HepG2 (cell line): ENCODE results near the gene ORC4. TPM values are rescaled to one million over a fixed set of nuclear protein-coding genes. Genes with fewer than 3 reads are reported as not detected.

Source experiments
- ATAC-seq: fragments of 200-7000 bp; cut with Tn5 transposase; 3 replicates; pipeline ENCODE4 v1.9.1; 2020; ENCODE audit warnings: mild to moderate bottlenecking, moderate library complexity
- BruUV-seq: library from RNA; stranded (reverse); fragments of 400-500 nt; replicated peaks from 2 replicates; lab custom pipeline; 2021; lab: Mats Ljungman, UMichigan
- CTCF ChIA-PET: fragments of 300-600 bp; formaldehyde crosslinking; extraction: SDS; loops from one replicate; lab custom pipeline; 2021; ENCODE audit warnings: low total read pairs, inconsistent platforms, low intra/inter-chr PET ratio; lab: Yijun Ruan, JAX
- POLR2A ChIA-PET: fragments of 350-600 bp; sonication (Branson Sonifier 250); formaldehyde crosslinking; loops from one replicate; lab custom pipeline; 2020; ENCODE audit warnings: antibody characterized with exemption, inconsistent platforms; lab: Yijun Ruan, JAX
- DNase-seq: peaks from one replicate; pipeline ENCODE4 v3.0.0-alpha.2; 2015; ENCODE audit warnings: low spot score
- FAIRE-seq: peaks from 3 replicates; lab custom pipeline; 2011; peaks lifted over from hg19 to GRCh38; lab: Jason Lieb, UNC
- H2AFZ ChIP-seq: one replicate; pipeline ENCODE4 v1.6.1; 2011; ENCODE audit warnings: low read length, inconsistent platforms
- H3K27ac ChIP-seq: fragments of 300-600 bp; 3 replicates; pipeline ENCODE4 v1.8.0; 2011; ENCODE audit warnings: mixed run types, mild to moderate bottlenecking, mixed read lengths, low read length, inconsistent platforms; ENCODE audit not compliant: insufficient read depth; ENCODE audit errors: extremely low read length
- H3K27me3 ChIP-seq, 2 experiments: fragments of 200-600 bp in 1 of 2; 2 replicates in 1 of 2; 3 replicates in 1 of 2; pipeline versions ENCODE4 v1.6.0 to v1.8.0; 2011; ENCODE audit warnings: low read length in 2 of 2, mild to moderate bottlenecking in 2 of 2, moderate library complexity in 2 of 2, inconsistent platforms in 1 of 2; ENCODE audit not compliant: insufficient read depth in 2 of 2, control insufficient read depth in 1 of 2
- H3K36me3 ChIP-seq, 2 experiments: fragments of 200-600 bp in 1 of 2; replicated peaks in 1 of 2; 2 replicates in 1 of 2; 3 replicates in 1 of 2; pipeline versions ENCODE4 v1.5.1 to v1.8.0; 2011; ENCODE audit warnings: low read length in 2 of 2, inconsistent platforms in 1 of 2; ENCODE audit not compliant: insufficient read depth in 2 of 2, control insufficient read depth in 1 of 2
- H3K4me1 ChIP-seq: 2 replicates; pipeline ENCODE4 v1.5.1; 2012; ENCODE audit warnings: low read length, inconsistent platforms; ENCODE audit not compliant: insufficient read depth
- H3K4me2 ChIP-seq: 2 replicates; pipeline ENCODE4 v1.6.0; 2011; ENCODE audit warnings: low read depth, low read length, inconsistent platforms
- H3K4me3 ChIP-seq, 3 experiments: fragments of 200-600 bp in 1 of 3; sonication (generic), shearing (Covaris generic) in 1 of 3; replicated peaks in 1 of 3; 2 replicates each; pipeline ENCODE4 v1.5.1; 2011 to 2016; ENCODE audit warnings: low read length in 3 of 3, inconsistent platforms in 2 of 3, low read depth in 2 of 3, mild to moderate bottlenecking in 2 of 3, control low read depth in 1 of 3, mixed read lengths in 1 of 3; ENCODE audit not compliant: insufficient read depth in 1 of 3
- H3K79me2 ChIP-seq: one replicate; pipeline ENCODE4 v1.6.1; 2011; ENCODE audit warnings: low read length, inconsistent platforms; ENCODE audit not compliant: insufficient read depth
- H3K9ac ChIP-seq: 2 replicates; pipeline ENCODE4 v1.6.0; 2011; ENCODE audit warnings: mild to moderate bottlenecking, low read depth, low read length, inconsistent platforms; ENCODE audit not compliant: insufficient read depth
- H3K9me3 ChIP-seq: 2 replicates; pipeline ENCODE4 v1.5.1; 2012; ENCODE audit warnings: mild to moderate bottlenecking, low read length
- H4K20me1 ChIP-seq: 2 replicates; pipeline ENCODE4 v1.6.0; 2011; ENCODE audit warnings: inconsistent platforms, mild to moderate bottlenecking, low read length, moderate library complexity; ENCODE audit not compliant: insufficient read depth
- BCL3 ChIP-seq: sonication (generic); formaldehyde crosslinking; IDR thresholded peaks from 2 replicates; pipeline ENCODE4 v1.5.1; 2020; ENCODE audit warnings: mild to moderate bottlenecking, missing genetic modification reagents, moderate library complexity
- CSRNP2 ChIP-seq: sonication (generic); formaldehyde crosslinking; conservative IDR thresholded peaks from 2 replicates; pipeline ENCODE4 v1.8.0; 2022; ENCODE audit warnings: low read depth, missing genetic modification reagents
- HHEX ChIP-seq: IDR thresholded peaks from 2 replicates; pipeline ENCODE4 v1.6.1; 2016; ENCODE audit warnings: control low read depth
- HNRNPL ChIP-seq: fragments of 200-400 bp; formaldehyde crosslinking; IDR thresholded peaks from 2 replicates; pipeline ENCODE4 v1.6.1; 2017; ENCODE audit warnings: mild to moderate bottlenecking, low read depth, low read length
- POGK ChIP-seq: sonication (generic); formaldehyde crosslinking; conservative IDR thresholded peaks from 2 replicates; pipeline ENCODE4 v1.8.0; 2022; ENCODE audit warnings: mild to moderate bottlenecking, moderate library complexity, missing genetic modification reagents
- PRDM4 ChIP-seq: sonication (generic); formaldehyde crosslinking; IDR thresholded peaks from 2 replicates; pipeline ENCODE4 v1.9.0; 2021; ENCODE audit warnings: missing genetic modification reagents, borderline replicate concordance
- REPIN1 ChIP-seq: sonication (generic); formaldehyde crosslinking; IDR thresholded peaks from 2 replicates; pipeline ENCODE4 v1.8.0; 2022; ENCODE audit warnings: missing genetic modification reagents, low read depth, mild to moderate bottlenecking, borderline replicate concordance
- SP140L ChIP-seq: sonication (generic); formaldehyde crosslinking; IDR thresholded peaks from 2 replicates; pipeline ENCODE4 v1.4.0; 2020; ENCODE audit warnings: missing genetic modification reagents, borderline replicate concordance
- WIZ ChIP-seq: sonication (generic); formaldehyde crosslinking; IDR thresholded peaks from 2 replicates; pipeline ENCODE4 v1.5.1; 2020; ENCODE audit warnings: mild to moderate bottlenecking, missing genetic modification reagents
- ZKSCAN8 ChIP-seq: IDR thresholded peaks from 2 replicates; pipeline ENCODE4 v1.6.1; 2016; ENCODE audit warnings: borderline replicate concordance, missing genetic modification reagents, missing compliant biosample characterization
- ZNF292 ChIP-seq: sonication (generic); formaldehyde crosslinking; IDR thresholded peaks from 2 replicates; pipeline ENCODE4 v1.8.1; 2022; ENCODE audit warnings: mild to moderate bottlenecking, low read depth, missing genetic modification reagents, borderline replicate concordance
- ZNF674 ChIP-seq: sonication (generic); formaldehyde crosslinking; IDR thresholded peaks from 2 replicates; pipeline ENCODE4 v1.5.0; 2020; ENCODE audit warnings: low read depth, mild to moderate bottlenecking, missing genetic modification reagents
- ZNF704 ChIP-seq: sonication (generic); formaldehyde crosslinking; IDR thresholded peaks from 2 replicates; pipeline ENCODE4 v1.8.1; 2023; ENCODE audit warnings: mild to moderate bottlenecking, inconsistent platforms, moderate library complexity, missing genetic modification reagents, borderline replicate concordance
- WGBS: methylation state at CpG from one replicate; pipeline ENCODE4 v1.1.6; 2017; ENCODE audit warnings: low lambda C conversion rate; 5-methylcytosine and 5-hydroxymethylcytosine counted together
- in situ Hi-C: cut with HindIII; loops from 2 replicates; pipeline ENCODE4 v1.10.0; 2017; ENCODE audit warnings: low pct_unique_long_range_greater_than_20kb; ENCODE audit not compliant: extremely low pct_ligation_motif_present
- intact Hi-C: fragments of 100-400 bp; cut with micrococcal nuclease; formaldehyde crosslinking; loops from one replicate; pipeline ENCODE4 v1.10.0; 2022; ENCODE audit not compliant: unreplicated experiment
- polyA plus RNA-seq, 8 experiments: library from polyadenylated mRNA; depleted of rRNA in 3 of 8; stranded (reverse) in 7 of 8; unstranded in 1 of 8; fragments of >200 nt; fragmentation: Illumina TruSeq in 4 of 8; extraction: Trizol in 4 of 8; gene quantifications; 2 replicates each; pipeline versions ENCODE4 v1.2.1 to v1.2.3, GENCODE V29; 2011 to 2016; ENCODE audit warnings: low read depth in 4 of 8, missing spikeins in 1 of 8, mixed read lengths in 1 of 8; ENCODE audit not compliant: insufficient read depth in 1 of 8
- total RNA-seq, 5 experiments: library from RNA; depleted of rRNA; stranded (reverse); fragments of >200 nt; fragmentation: Illumina TruSeq; extraction: Trizol; gene quantifications; 2 replicates each; pipeline ENCODE4 v1.2.3, GENCODE V29; 2016; ENCODE audit warnings: low read depth in 1 of 5

Gene ORC4
- total and polyA plus RNA-seq, 2 of the 13 experiments (the other 11 are each of a cell fraction or from before 2014, with no cell fraction given), result 28.6 to 84.8 TPM

GRCh38 chr2:147916723-147917122 is 103.8 kb downstream of the ORC4 start:
- WGBS, result 95% methylated on average over 4 of the region's 4 CpGs
- no peak for TF ChIP-seq SP140L (CRISPR knock-in tag)
- TF ChIP-seq ZNF674 (CRISPR knock-in tag), result no peak
- no peak for TF ChIP-seq PRDM4 (CRISPR knock-in tag)
- no peak for TF ChIP-seq REPIN1 (CRISPR knock-in tag)
- TF ChIP-seq BCL3 (CRISPR knock-in tag), result no peak
- TF ChIP-seq ZNF292 (CRISPR knock-in tag), result no peak
- no peak for TF ChIP-seq HNRNPL
- no peak for TF ChIP-seq ZKSCAN8 (CRISPR knock-in tag)
- no peak for TF ChIP-seq POGK (CRISPR knock-in tag)
- no peak for TF ChIP-seq ZNF704 (CRISPR knock-in tag)
- TF ChIP-seq CSRNP2 (CRISPR knock-in tag), result no peak
- TF ChIP-seq HHEX (CRISPR knock-in tag), result no peak
- no peak for TF ChIP-seq WIZ
- in situ Hi-C loops (loop anchor here (10.0 to 25.0 kb wide), 5 partner anchors 304 to 1182 kb away; no protein-coding TSS in a partner anchor), intact Hi-C loops (loop anchor here (10.0 kb wide), 2 partner anchors 432 to 532 kb away; no protein-coding TSS in a partner anchor)
- no peak overlapping the region for H3K9ac ChIP-seq
- ChIA-PET CTCF (no interaction called here), POLR2A (no interaction called here)
- H3K4me2 ChIP-seq, result no peak overlapping the region
- H3K27ac ChIP-seq, result no peak overlapping the region
- H3K36me3 ChIP-seq, result peaks cover 9 to 31% of the 10 kb centered on the region in 2 experiments; a peak in 4 of 5 replicates
- ATAC-seq (no peak), DNase-seq (no peak), FAIRE-seq (no peak)
- H3K4me3 ChIP-seq, result no peak overlapping the region
- H2AFZ ChIP-seq, result no peak overlapping the region
- no peaks in the 10 kb centered on the region for H3K27me3 ChIP-seq
- H3K79me2 ChIP-seq, result no peaks in the 10 kb centered on the region
- H3K9me3 ChIP-seq, result no peaks in the 10 kb centered on the region
- BruUV-seq, result no TSS peak
- H3K4me1 ChIP-seq, result no peaks in the 10 kb centered on the region
- no peaks in the 10 kb centered on the region for H4K20me1 ChIP-seq
